PC-3 (cell line): ENCODE measurements around the gene PREB. TPM values are rescaled to one million over a fixed set of nuclear protein-coding genes. Genes with fewer than 3 reads are reported as not detected.

Experiments used
- ATAC-seq: fragments of 200-7000 bp; cut with Tn5 transposase; 2 replicates; pipeline ENCODE4 v1.9.1; 2020; ENCODE audit warnings: mild to moderate bottlenecking, moderate library complexity
- BruUV-seq: library from RNA; stranded (reverse); fragments of 400-500 nt; replicated peaks from 2 replicates; lab custom pipeline; 2021; lab: Mats Ljungman, UMichigan
- CTCF ChIA-PET: fragments of 300-600 bp; sonication (Branson Sonifier 250); formaldehyde crosslinking; loops from one replicate; lab custom pipeline; 2022; ENCODE audit warnings: antibody characterized with exemption; lab: Charles Lee
- POLR2A ChIA-PET: fragments of 300-600 bp; sonication (Branson Sonifier 250); formaldehyde crosslinking; loops from one replicate; lab custom pipeline; 2022; ENCODE audit warnings: antibody characterized with exemption; ENCODE audit not compliant: unreplicated experiment; lab: Charles Lee
- DNase-seq: peaks from one replicate; pipeline ENCODE4 v3.0.0-alpha.2; 2015
- H2AFZ ChIP-seq: fragments of 300-600 bp; sonication (generic); 2 replicates; pipeline ENCODE4 v1.6.0; 2016; ENCODE audit warnings: antibody characterized with exemption, low read length
- H3F3A ChIP-seq: fragments of 300-600 bp; sonication (generic); one replicate; pipeline ENCODE4 v1.6.0; 2017; ENCODE audit warnings: antibody characterized with exemption, low read length, control low read depth, mild to moderate bottlenecking; ENCODE audit not compliant: unreplicated experiment
- H3K27ac ChIP-seq: fragments of 300-600 bp; sonication (generic); 2 replicates; pipeline ENCODE4 v1.5.1; 2016; ENCODE audit warnings: mild to moderate bottlenecking, low read length
- H3K27me3 ChIP-seq: fragments of 300-600 bp; sonication (generic); 2 replicates; pipeline ENCODE4 v1.6.1; 2016; ENCODE audit warnings: low read length, mixed read lengths
- H3K36me3 ChIP-seq: fragments of 300-600 bp; sonication (generic); 2 replicates; pipeline ENCODE4 v1.6.1; 2016; ENCODE audit warnings: low read depth, mixed run types, low read length, mixed read lengths
- H3K4me1 ChIP-seq: fragments of 300-600 bp; sonication (generic); 2 replicates; pipeline ENCODE4 v1.5.1; 2016; ENCODE audit warnings: low read length; ENCODE audit not compliant: insufficient read depth
- H3K4me2 ChIP-seq: fragments of 300-600 bp; sonication (generic); 2 replicates; pipeline ENCODE4 v1.6.0; 2016; ENCODE audit warnings: low read length
- H3K4me3 ChIP-seq: fragments of 300-600 bp; sonication (generic); 2 replicates; pipeline ENCODE4 v1.5.1; 2016; ENCODE audit warnings: mild to moderate bottlenecking, low read length, mixed read lengths
- H3K79me2 ChIP-seq: fragments of 300-600 bp; sonication (generic); 2 replicates; pipeline ENCODE4 v1.6.1; 2017; ENCODE audit warnings: low read length, mixed read lengths
- H3K9ac ChIP-seq: fragments of 300-600 bp; sonication (generic); 2 replicates; pipeline ENCODE4 v1.6.0; 2016; ENCODE audit warnings: mild to moderate bottlenecking, low read length
- H3K9me2 ChIP-seq: fragments of 300-600 bp; sonication (generic); replicated peaks from 2 replicates; pipeline ENCODE4 v1.6.1; 2016; ENCODE audit warnings: mixed run types, low read length, mixed read lengths
- H3K9me3 ChIP-seq: fragments of 300-600 bp; sonication (generic); 2 replicates; pipeline ENCODE4 v1.6.1; 2016; ENCODE audit warnings: low read length, mixed read lengths
- H4K20me1 ChIP-seq: fragments of 300-600 bp; sonication (generic); 2 replicates; pipeline ENCODE4 v1.6.1; 2016; ENCODE audit warnings: low read length, mixed read lengths
- EZH2 ChIP-seq: fragments of 300-600 bp; sonication (generic); IDR thresholded peaks from one replicate; pipeline ENCODE4 v1.6.1; 2017; ENCODE audit warnings: antibody characterized with exemption, mild to moderate bottlenecking, low read length; ENCODE audit not compliant: unreplicated experiment
- EZH2phosphoT487 ChIP-seq: fragments of 300-600 bp; sonication (generic); IDR thresholded peaks from 2 replicates; pipeline ENCODE4 v1.6.1; 2018; ENCODE audit warnings: mild to moderate bottlenecking, antibody characterized with exemption, low read length, borderline replicate concordance
- intact Hi-C: fragments of 100-400 bp; cut with micrococcal nuclease; formaldehyde crosslinking; loops from 2 replicates; pipeline ENCODE4 v1.9.0; 2023
- total RNA-seq: library from RNA; depleted of rRNA; stranded (reverse); fragments of >200 nt; gene quantifications from 2 replicates; pipeline ENCODE4 v1.2.3, GENCODE V29; 2014
- TF ChIP-seq, protein P1 (sequence below): fragments of 300-600 bp; sonication (generic); conservative IDR thresholded peaks from 2 replicates; pipeline ENCODE4 v1.5.1; 2017; ENCODE audit warnings: antibody characterized with exemption, low read depth, mild to moderate bottlenecking, low read length

Gene PREB
- total RNA-seq, 1 experiment from 2014 or later = 85.6 TPM

DNA sequence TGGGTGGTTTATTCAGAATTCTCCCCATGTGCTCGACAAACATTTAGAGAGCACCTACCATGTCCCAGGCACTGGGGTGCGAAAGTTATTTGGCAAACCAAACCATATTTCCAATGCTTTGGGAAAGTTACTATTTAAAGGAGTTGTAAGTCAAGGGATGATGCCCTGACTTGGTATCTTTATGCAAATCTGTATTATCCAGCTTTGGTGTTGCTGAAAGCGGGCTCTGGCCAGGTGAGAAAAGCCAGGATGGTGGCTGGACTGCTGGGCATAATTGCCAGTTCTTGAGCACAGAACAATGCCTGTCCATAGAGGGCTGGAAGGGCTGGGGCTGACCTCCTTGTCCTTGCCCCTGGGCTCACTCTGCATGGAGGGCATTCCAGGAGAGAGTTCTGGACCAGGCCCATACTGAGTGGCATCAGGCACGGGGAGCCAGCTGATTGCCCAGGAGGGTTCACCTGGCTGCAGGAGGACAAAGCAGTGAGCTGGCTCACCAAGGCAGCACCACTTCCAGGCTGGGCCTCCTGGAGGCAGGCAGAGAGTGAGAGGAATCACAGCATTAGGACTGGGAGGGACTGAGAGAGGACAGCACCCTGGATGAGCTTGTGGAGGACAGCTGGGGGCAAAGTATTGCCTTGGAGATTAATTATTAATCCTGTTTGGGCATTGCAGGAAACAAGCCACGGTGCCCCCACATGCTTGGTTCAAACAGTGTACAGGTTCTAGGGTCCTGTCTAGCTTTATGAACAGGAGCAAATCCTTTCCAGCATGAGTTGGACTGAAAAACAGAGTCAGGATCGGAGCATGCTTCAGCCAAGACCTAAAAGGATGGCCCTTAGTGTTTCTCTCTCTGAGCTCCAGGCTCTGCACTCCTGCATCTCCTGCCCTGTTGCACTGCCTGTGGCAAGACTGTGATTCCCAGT lies 40.7 kb downstream of the PREB start:
- H3K9ac ChIP-seq = no peak overlapping the region
- TF ChIP-seq, protein P1, sequence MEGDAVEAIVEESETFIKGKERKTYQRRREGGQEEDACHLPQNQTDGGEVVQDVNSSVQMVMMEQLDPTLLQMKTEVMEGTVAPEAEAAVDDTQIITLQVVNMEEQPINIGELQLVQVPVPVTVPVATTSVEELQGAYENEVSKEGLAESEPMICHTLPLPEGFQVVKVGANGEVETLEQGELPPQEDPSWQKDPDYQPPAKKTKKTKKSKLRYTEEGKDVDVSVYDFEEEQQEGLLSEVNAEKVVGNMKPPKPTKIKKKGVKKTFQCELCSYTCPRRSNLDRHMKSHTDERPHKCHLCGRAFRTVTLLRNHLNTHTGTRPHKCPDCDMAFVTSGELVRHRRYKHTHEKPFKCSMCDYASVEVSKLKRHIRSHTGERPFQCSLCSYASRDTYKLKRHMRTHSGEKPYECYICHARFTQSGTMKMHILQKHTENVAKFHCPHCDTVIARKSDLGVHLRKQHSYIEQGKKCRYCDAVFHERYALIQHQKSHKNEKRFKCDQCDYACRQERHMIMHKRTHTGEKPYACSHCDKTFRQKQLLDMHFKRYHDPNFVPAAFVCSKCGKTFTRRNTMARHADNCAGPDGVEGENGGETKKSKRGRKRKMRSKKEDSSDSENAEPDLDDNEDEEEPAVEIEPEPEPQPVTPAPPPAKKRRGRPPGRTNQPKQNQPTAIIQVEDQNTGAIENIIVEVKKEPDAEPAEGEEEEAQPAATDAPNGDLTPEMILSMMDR = no peak
- no peak for TF ChIP-seq EZH2
- no peak for TF ChIP-seq EZH2phosphoT487
- H3K27ac ChIP-seq = no peak overlapping the region
- no peaks in the 10 kb centered on the region for H4K20me1 ChIP-seq
- no peak overlapping the region for H2AFZ ChIP-seq
- no TSS peak for BruUV-seq
- no peaks in the 10 kb centered on the region for H3K27me3 ChIP-seq
- no peak for ATAC-seq
- CTCF ChIA-PET = no interaction called here
- DNase-seq = no peak
- H3K36me3 ChIP-seq = no peaks in the 10 kb centered on the region
- H3K9me3 ChIP-seq = no peaks in the 10 kb centered on the region
- H3K9me2 ChIP-seq = no peaks in the 10 kb centered on the region
- H3K79me2 ChIP-seq = no peaks in the 10 kb centered on the region
- intact Hi-C loops = no loop called here
- H3K4me2 ChIP-seq = no peak overlapping the region
- POLR2A ChIA-PET = no interaction called here
- no peaks in the 10 kb centered on the region for H3F3A ChIP-seq
- no peak overlapping the region for H3K4me3 ChIP-seq
- H3K4me1 ChIP-seq = no peaks in the 10 kb centered on the region

GRCh38 chr2:27092696-27093429 lies 41.6 kb downstream of the PREB start:
- peak; percentile 75 for ATAC-seq
- no peak for TF ChIP-seq EZH2phosphoT487
- H3F3A ChIP-seq = no peaks in the 10 kb centered on the region
- no peaks in the 10 kb centered on the region for H3K27me3 ChIP-seq
- H3K9me3 ChIP-seq = no peaks in the 10 kb centered on the region
- POLR2A ChIA-PET = no interaction called here
- intact Hi-C loops = no loop called here
- DNase-seq = no peak
- H2AFZ ChIP-seq = no peak overlapping the region
- H3K4me3 ChIP-seq = no peak overlapping the region
- no peak overlapping the region for H3K9ac ChIP-seq
- no peak overlapping the region for H3K27ac ChIP-seq
- no peaks in the 10 kb centered on the region for H3K9me2 ChIP-seq
- no peaks in the 10 kb centered on the region for H3K79me2 ChIP-seq
- H3K4me2 ChIP-seq = no peak overlapping the region
- no peaks in the 10 kb centered on the region for H3K36me3 ChIP-seq
- CTCF ChIA-PET = no interaction called here
- no peaks in the 10 kb centered on the region for H4K20me1 ChIP-seq
- no peaks in the 10 kb centered on the region for H3K4me1 ChIP-seq
- no TSS peak for BruUV-seq

- Histone ChIP-seq H3K4me1 (peaks cover 8% of the 10 kb centered on the region; the same call in 1 of the 2 replicates), H3K9ac (no peak overlapping the region), H3K9me3 (no peaks in the 10 kb centered on the region), H3K4me2 (no peak overlapping the region), H3K27me3 (no peaks in the 10 kb centered on the region), H2AFZ (no peak overlapping the region), H3K36me3 (no peaks in the 10 kb centered on the region), H3K4me3 (no peak overlapping the region), H3K9me2 (no peaks in the 10 kb centered on the region), H3K27ac (no peak overlapping the region), H4K20me1 (no peaks in the 10 kb centered on the region), H3K79me2 (no peaks in the 10 kb centered on the region), H3F3A (no peaks in the 10 kb centered on the region)
- CTCF ChIA-PET = no interaction called here
- POLR2A ChIA-PET = interaction anchor here (0.6 kb wide), 1 partner anchor 111 kb away, joined by 11 read pairs; no protein-coding TSS in a partner anchor
- no TSS peak for BruUV-seq
- ATAC-seq (no peak), DNase-seq (no peak)
- intact Hi-C loops = no loop called here
- TF ChIP-seq, protein P1 = no peak
- TF ChIP-seq EZH2phosphoT487 = no peak
- TF ChIP-seq EZH2 = no peak
These were observed 42.4 kb downstream of the PREB start for GRCh38 chr2:27091746-27092695.
